Activated CD8-positive, alpha-beta memory T cell treated with anti-CD3 and anti-CD28 coated beads for 36 hours (primary cell): ENCODE data around the gene SLC41A1. TPM values are rescaled to one million over a fixed set of nuclear protein-coding genes. Genes with fewer than 3 reads are reported as not detected.

Experiments used
- CTCF ChIA-PET: fragments of 350-600 bp; sonication (Branson Sonifier 250); formaldehyde crosslinking; loops from one replicate; lab custom pipeline; 2021; ENCODE audit warnings: antibody characterized with exemption; lab: Charles Lee
- POLR2A ChIA-PET: fragments of 350-600 bp; sonication (Branson Sonifier 250); formaldehyde crosslinking; loops from one replicate; lab custom pipeline; 2021; ENCODE audit warnings: antibody characterized with exemption; lab: Charles Lee
- total RNA-seq, 2 experiments: library from RNA; stranded (reverse); gene quantifications; one replicate each; pipeline ENCODE4 v1.2.3, GENCODE V29; 2021

SLC41A1 gene
- total RNA-seq, 2 experiments from 2014 or later, result 28.8 to 29.4 TPM

- ChIA-PET POLR2A (no interaction called here), CTCF (interaction anchor here (0.6 to 0.7 kb wide), 2 partner anchors 25 to 39 kb away, joined by 3 read pairs; no protein-coding TSS in a partner anchor)
These were observed 69.0 kb downstream of the SLC41A1 start for GRCh38 chr1:205743977-205744376.

GRCh38 chr1:205741681-205742080, 71.3 kb downstream of the SLC41A1 start:
- CTCF ChIA-PET, result no interaction called here
- POLR2A ChIA-PET, result no interaction called here

GRCh38 chr1:205739348-205740160, 73.4 kb downstream of the SLC41A1 start:
- ChIA-PET CTCF (interaction anchor here (0.6 to 2.2 kb wide), 6 partner anchors 9 to 855 kb away, joined by 3 to 4 read pairs (median 3); no protein-coding TSS in a partner anchor), POLR2A (interaction anchor here (0.6 to 1.1 kb wide), 2 partner anchors 10 to 25 kb away, joined by 4 to 8 read pairs; partner anchors contain the start of gene NUCKS1)

Other genes with a start within 250 kb of the SLC41A1 start
- gene ELK4, start 181.2 kb downstream of the SLC41A1 start, total RNA-seq, result 10 to 100 TPM; 70.3 to 71.0 TPM
- gene SLC45A3, start 132.7 kb downstream of the SLC41A1 start, total RNA-seq, result under 1 TPM; 0.19 to 0.57 TPM
- 100 to 1,000 TPM; 150 to 159 TPM for gene NUCKS1, start 63.0 kb downstream of the SLC41A1 start, total RNA-seq
- gene RAB29, start 37.7 kb downstream of the SLC41A1 start, total RNA-seq, result 10 to 100 TPM; 34.1 TPM
- under 1 TPM in 1 of 2 experiments, not detected in 1; 0.31 TPM for gene PM20D1, start 36.9 kb upstream of the SLC41A1 start, total RNA-seq
- not detected for gene SLC26A9, start 130.3 kb upstream of the SLC41A1 start, total RNA-seq
- gene RAB7B, start 190.2 kb upstream of the SLC41A1 start, total RNA-seq, result not detected
- gene CTSE, start 210.7 kb upstream of the SLC41A1 start, total RNA-seq, result not detected
- not detected for gene RHEX, start 240.0 kb upstream of the SLC41A1 start, total RNA-seq